ENCODE measurements around the gene MTUS2. TPM values are rescaled to one million over a fixed set of nuclear protein-coding genes. Genes with fewer than 3 reads are reported as not detected.

MTUS2 gene
- total RNA-seq, 1 experiment from 2014 or later = not detected

- ATAC-seq (no peak), DNase-seq (no peak)
- Histone ChIP-seq H3K4me1 (ENCODE audit: insufficient read depth, low read length) (no peaks in the 10 kb centered on the region), H4K20me1 (ENCODE audit: low read length) (no peaks in the 10 kb centered on the region), H2AFZ (ENCODE audit: low read length) (no peak overlapping the region), H3K4me3 (ENCODE audit: low read length) (no peak overlapping the region), H3K9me3 (ENCODE audit: low read length) (no peaks in the 10 kb centered on the region; the same call in 1 of the 2 replicates), H3F3A (ENCODE audit: low read length, unreplicated experiment) (no peaks in the 10 kb centered on the region), H3K27me3 (ENCODE audit: low read length) (peaks cover 6% of the 10 kb centered on the region; the same call in 1 of the 2 replicates), H3K9ac (ENCODE audit: low read length) (no peak overlapping the region), H3K79me2 (ENCODE audit: low read length) (no peaks in the 10 kb centered on the region), H3K36me3 (ENCODE audit: low read depth, low read length) (no peaks in the 10 kb centered on the region), H3K27ac (ENCODE audit: low read length) (no peak overlapping the region), H3K4me2 (ENCODE audit: low read length) (no peak overlapping the region), H3K9me2 (replicated peaks; ENCODE audit: low read length) (no peaks in the 10 kb centered on the region)
- CTCF ChIA-PET = no interaction called here
- POLR2A ChIA-PET (ENCODE audit: unreplicated experiment) = no interaction called here
- BruUV-seq (replicated peaks) = no TSS peak
- no peak for TF ChIP-seq EZH2 (IDR thresholded peaks at IDR 0.05; ENCODE audit: low read length, unreplicated experiment)
- TF ChIP-seq CTCF (conservative IDR thresholded peaks at IDR 0.05; ENCODE audit: low read depth, low read length) = no peak
- TF ChIP-seq EZH2phosphoT487 (IDR thresholded peaks at IDR 0.05; ENCODE audit: borderline replicate concordance, low read length) = no peak
- intact Hi-C loops (cut with micrococcal nuclease) = no loop called here
Observed at GRCh38 chr13:29020314-29020713, 200.2 kb downstream of the MTUS2 start.

GRCh38 chr13:29021311-29021710 lies 201.2 kb downstream of the MTUS2 start:
- TF ChIP-seq EZH2 (IDR thresholded peaks at IDR 0.05; ENCODE audit: low read length, unreplicated experiment) (no peak), CTCF (conservative IDR thresholded peaks at IDR 0.05; ENCODE audit: low read depth, low read length) (no peak), EZH2phosphoT487 (IDR thresholded peaks at IDR 0.05; ENCODE audit: borderline replicate concordance, low read length) (no peak)
- H3K36me3 ChIP-seq (ENCODE audit: low read depth, low read length) = no peaks in the 10 kb centered on the region
- H3K9me3 ChIP-seq (ENCODE audit: low read length) = no peaks in the 10 kb centered on the region; the same call in 1 of the 2 replicates
- no peaks in the 10 kb centered on the region for H3K9me2 ChIP-seq (replicated peaks; ENCODE audit: low read length)
- no peak overlapping the region for H3K27ac ChIP-seq (ENCODE audit: low read length)
- H3K4me1 ChIP-seq (ENCODE audit: insufficient read depth, low read length) = no peaks in the 10 kb centered on the region
- H3K79me2 ChIP-seq (ENCODE audit: low read length) = no peaks in the 10 kb centered on the region
- DNase-seq = no peak
- H2AFZ ChIP-seq (ENCODE audit: low read length) = no peak overlapping the region
- ChIA-PET CTCF (no interaction called here), POLR2A (ENCODE audit: unreplicated experiment) (no interaction called here)
- no peaks in the 10 kb centered on the region for H3F3A ChIP-seq (ENCODE audit: low read length, unreplicated experiment)
- H3K4me3 ChIP-seq (ENCODE audit: low read length) = no peak overlapping the region
- H3K4me2 ChIP-seq (ENCODE audit: low read length) = no peak overlapping the region
- H4K20me1 ChIP-seq (ENCODE audit: low read length) = no peaks in the 10 kb centered on the region
- BruUV-seq (replicated peaks) = no TSS peak
- no peak overlapping the region for H3K9ac ChIP-seq (ENCODE audit: low read length)
- intact Hi-C loops (cut with micrococcal nuclease) = no loop called here
- peaks cover 3% of the 10 kb centered on the region; the same call in 1 of the 2 replicates for H3K27me3 ChIP-seq (ENCODE audit: low read length)
- ATAC-seq = no peak

GRCh38 chr13:29021717-29022116 lies 201.6 kb downstream of the MTUS2 start:
- Histone ChIP-seq H3K36me3 (ENCODE audit: low read depth, low read length) (no peaks in the 10 kb centered on the region), H3K27me3 (ENCODE audit: low read length) (peaks cover 3% of the 10 kb centered on the region; the same call in 1 of the 2 replicates), H3K4me3 (ENCODE audit: low read length) (no peak overlapping the region), H3F3A (ENCODE audit: low read length, unreplicated experiment) (no peaks in the 10 kb centered on the region), H3K79me2 (ENCODE audit: low read length) (no peaks in the 10 kb centered on the region), H3K4me2 (ENCODE audit: low read length) (no peak overlapping the region), H3K9me2 (replicated peaks; ENCODE audit: low read length) (no peaks in the 10 kb centered on the region), H3K9me3 (ENCODE audit: low read length) (no peaks in the 10 kb centered on the region; the same call in 1 of the 2 replicates), H3K27ac (ENCODE audit: low read length) (no peak overlapping the region), H2AFZ (ENCODE audit: low read length) (no peak overlapping the region), H4K20me1 (ENCODE audit: low read length) (no peaks in the 10 kb centered on the region), H3K4me1 (ENCODE audit: insufficient read depth, low read length) (no peaks in the 10 kb centered on the region), H3K9ac (ENCODE audit: low read length) (no peak overlapping the region)
- BruUV-seq (replicated peaks) = no TSS peak
- ChIA-PET CTCF (no interaction called here), POLR2A (ENCODE audit: unreplicated experiment) (no interaction called here)
- intact Hi-C loops (cut with micrococcal nuclease) = no loop called here
- TF ChIP-seq CTCF (conservative IDR thresholded peaks at IDR 0.05; ENCODE audit: low read depth, low read length) (no peak), EZH2 (IDR thresholded peaks at IDR 0.05; ENCODE audit: low read length, unreplicated experiment) (no peak)
- ATAC-seq (no peak), DNase-seq (no peak)
